Hepatocyte (in vitro differentiated cells): ENCODE measurements around the gene PDHX. TPM values are rescaled to one million over a fixed set of nuclear protein-coding genes. Genes with fewer than 3 reads are reported as not detected.

Experiments used
- DNase-seq: peaks from one replicate; pipeline ENCODE4 v3.0.0-alpha.2; 2016; ENCODE audit warnings: low spot score
- H2AFZ ChIP-seq: fragments of 200-600 bp; sonication (generic); 2 replicates; pipeline ENCODE4 v1.6.0; 2016; ENCODE audit warnings: antibody characterized with exemption, mild to moderate bottlenecking
- H3K27ac ChIP-seq: fragments of 200-600 bp; sonication (generic); 2 replicates; pipeline ENCODE4 v1.5.1; 2016; ENCODE audit warnings: mild to moderate bottlenecking
- H3K27me3 ChIP-seq: fragments of 200-600 bp; sonication (generic); 2 replicates; pipeline ENCODE4 v1.6.1; 2016
- H3K36me3 ChIP-seq: fragments of 200-600 bp; sonication (generic); replicated peaks from 2 replicates; pipeline ENCODE4 v1.5.1; 2016; ENCODE audit warnings: low read depth; ENCODE audit not compliant: insufficient read depth
- H3K4me1 ChIP-seq: fragments of 200-600 bp; sonication (generic); 2 replicates; pipeline ENCODE4 v1.5.1; 2016; ENCODE audit warnings: mild to moderate bottlenecking, moderate library complexity; ENCODE audit not compliant: insufficient read depth
- H3K4me2 ChIP-seq: fragments of 200-600 bp; sonication (generic); 2 replicates; pipeline ENCODE4 v1.6.0; 2016
- H3K4me3 ChIP-seq: fragments of 200-600 bp; sonication (generic); 2 replicates; pipeline ENCODE4 v1.5.1; 2016; ENCODE audit warnings: mild to moderate bottlenecking
- H3K79me2 ChIP-seq: fragments of 200-600 bp; sonication (generic); 2 replicates; pipeline ENCODE4 v1.6.0; 2017; ENCODE audit warnings: mild to moderate bottlenecking
- H3K9me2 ChIP-seq: fragments of 200-600 bp; sonication (generic); replicated peaks from 2 replicates; pipeline ENCODE4 v1.6.0; 2017; ENCODE audit warnings: mild to moderate bottlenecking; ENCODE audit not compliant: insufficient read depth
- H3K9me3 ChIP-seq: fragments of 200-600 bp; sonication (generic); 2 replicates; pipeline ENCODE4 v1.5.1; 2016; ENCODE audit warnings: low read depth, mild to moderate bottlenecking
- H4K20me1 ChIP-seq: fragments of 200-600 bp; sonication (generic); 2 replicates; pipeline ENCODE4 v1.6.0; 2016; ENCODE audit warnings: mild to moderate bottlenecking; ENCODE audit not compliant: insufficient read depth, poor library complexity, severe bottlenecking
- EZH2 ChIP-seq: fragments of 200-600 bp; sonication (generic); IDR thresholded peaks from 2 replicates; pipeline ENCODE4 v1.6.1; 2016; ENCODE audit warnings: antibody characterized with exemption, mild to moderate bottlenecking, borderline replicate concordance
- EZH2phosphoT487 ChIP-seq: fragments of 200-600 bp; sonication (generic); IDR thresholded peaks from one replicate; pipeline ENCODE4 v1.6.1; 2018; ENCODE audit warnings: antibody characterized with exemption, mild to moderate bottlenecking, low read depth, moderate library complexity; ENCODE audit not compliant: unreplicated experiment, severe bottlenecking
- WGBS: methylation state at CpG from one replicate; pipeline ENCODE4 v1.1.6; 2016; ENCODE audit warnings: low lambda C conversion rate; ENCODE audit errors: missing lambda C conversion rate; 5-methylcytosine and 5-hydroxymethylcytosine counted together
- polyA plus RNA-seq: library from polyadenylated mRNA; unstranded; fragments of >200 nt; fragmentation: Nextera tagmentation; extraction: Ambion mirVana; gene quantifications from 2 replicates; pipeline ENCODE4 v1.2.1, GENCODE V29; 2016
- total RNA-seq: library from RNA; depleted of rRNA; stranded (reverse); fragments of >200 nt; gene quantifications from 2 replicates; pipeline ENCODE4 v1.2.3, GENCODE V29; 2014
- TF ChIP-seq, protein P1 (sequence below): fragments of 200-600 bp; sonication (generic); IDR thresholded peaks from 2 replicates; pipeline ENCODE4 v1.5.1; 2016; ENCODE audit warnings: antibody characterized with exemption, mild to moderate bottlenecking; ENCODE audit not compliant: poor library complexity

The PDHX gene
- total and polyA plus RNA-seq, 2 experiments from 2014 or later: 44.8 to 46.8 TPM

- Histone ChIP-seq H3K4me1 (peaks cover 9% of the 10 kb centered on the region), H4K20me1 (no peaks in the 10 kb centered on the region), H3K9me3 (no peaks in the 10 kb centered on the region), H3K36me3 (no peaks in the 10 kb centered on the region), H2AFZ (no peak overlapping the region), H3K4me2 (no peak overlapping the region), H3K4me3 (no peak overlapping the region), H3K9me2 (no peaks in the 10 kb centered on the region), H3K79me2 (no peaks in the 10 kb centered on the region), H3K27ac (no peak overlapping the region), H3K27me3 (no peaks in the 10 kb centered on the region)
- WGBS: 76% methylated on average over 2 of the region's 2 CpGs
- no peak for DNase-seq
- TF ChIP-seq EZH2phosphoT487 (no peak), EZH2 (no peak)
- TF ChIP-seq, protein P1, sequence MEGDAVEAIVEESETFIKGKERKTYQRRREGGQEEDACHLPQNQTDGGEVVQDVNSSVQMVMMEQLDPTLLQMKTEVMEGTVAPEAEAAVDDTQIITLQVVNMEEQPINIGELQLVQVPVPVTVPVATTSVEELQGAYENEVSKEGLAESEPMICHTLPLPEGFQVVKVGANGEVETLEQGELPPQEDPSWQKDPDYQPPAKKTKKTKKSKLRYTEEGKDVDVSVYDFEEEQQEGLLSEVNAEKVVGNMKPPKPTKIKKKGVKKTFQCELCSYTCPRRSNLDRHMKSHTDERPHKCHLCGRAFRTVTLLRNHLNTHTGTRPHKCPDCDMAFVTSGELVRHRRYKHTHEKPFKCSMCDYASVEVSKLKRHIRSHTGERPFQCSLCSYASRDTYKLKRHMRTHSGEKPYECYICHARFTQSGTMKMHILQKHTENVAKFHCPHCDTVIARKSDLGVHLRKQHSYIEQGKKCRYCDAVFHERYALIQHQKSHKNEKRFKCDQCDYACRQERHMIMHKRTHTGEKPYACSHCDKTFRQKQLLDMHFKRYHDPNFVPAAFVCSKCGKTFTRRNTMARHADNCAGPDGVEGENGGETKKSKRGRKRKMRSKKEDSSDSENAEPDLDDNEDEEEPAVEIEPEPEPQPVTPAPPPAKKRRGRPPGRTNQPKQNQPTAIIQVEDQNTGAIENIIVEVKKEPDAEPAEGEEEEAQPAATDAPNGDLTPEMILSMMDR: no peak
These were observed 97.9 kb downstream of the PDHX start for GRCh38 chr11:35014346-35014745.

DNA sequence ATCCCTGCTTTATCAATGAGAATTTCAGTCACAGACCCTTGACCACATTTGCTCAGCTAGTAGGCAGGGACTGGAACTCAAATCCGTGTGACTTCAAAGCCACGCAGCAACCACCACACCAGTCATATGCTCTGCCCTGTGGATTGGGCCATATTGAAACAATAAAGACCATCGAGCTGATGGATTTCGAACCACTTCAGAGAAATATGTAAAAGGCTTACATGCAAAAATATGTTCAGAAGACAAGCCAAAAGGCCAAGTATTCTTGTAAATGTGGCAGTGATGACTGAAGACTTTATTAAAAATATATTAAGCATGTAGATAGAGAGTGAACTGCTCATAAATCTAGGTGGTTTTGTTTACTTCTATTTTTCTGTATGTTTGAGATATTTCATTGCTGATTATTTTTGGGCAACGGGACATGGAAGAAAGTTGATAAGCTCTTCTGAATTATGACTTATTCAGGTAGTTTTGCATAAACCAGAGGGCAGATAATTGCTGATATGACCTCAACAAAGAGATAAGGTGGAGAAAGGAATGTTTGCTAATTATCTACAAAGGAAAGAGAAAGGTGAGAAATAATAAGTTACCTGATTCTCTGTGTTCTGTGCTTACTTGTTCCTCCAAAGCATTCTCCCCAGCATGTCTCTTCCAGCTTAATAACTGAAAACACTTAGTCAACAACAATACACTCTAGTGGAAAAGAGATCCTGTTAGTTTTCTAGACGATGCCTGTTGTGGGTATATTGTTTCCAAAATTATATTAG, 99.4 kb downstream of the PDHX start:
- no peaks in the 10 kb centered on the region for H4K20me1 ChIP-seq
- H3K27ac ChIP-seq: no peak overlapping the region
- H3K9me2 ChIP-seq: no peaks in the 10 kb centered on the region
- H3K4me1 ChIP-seq: no peaks in the 10 kb centered on the region
- DNase-seq: no peak
- WGBS: 78% methylated on average over 6 of the region's 6 CpGs
- H3K27me3 ChIP-seq: no peaks in the 10 kb centered on the region
- no peak overlapping the region for H2AFZ ChIP-seq
- no peaks in the 10 kb centered on the region for H3K79me2 ChIP-seq
- H3K9me3 ChIP-seq: no peaks in the 10 kb centered on the region
- no peak overlapping the region for H3K4me2 ChIP-seq
- H3K36me3 ChIP-seq: no peaks in the 10 kb centered on the region
- TF ChIP-seq, protein P1: no peak
- TF ChIP-seq EZH2 (no peak), EZH2phosphoT487 (no peak)
- no peak overlapping the region for H3K4me3 ChIP-seq

DNA sequence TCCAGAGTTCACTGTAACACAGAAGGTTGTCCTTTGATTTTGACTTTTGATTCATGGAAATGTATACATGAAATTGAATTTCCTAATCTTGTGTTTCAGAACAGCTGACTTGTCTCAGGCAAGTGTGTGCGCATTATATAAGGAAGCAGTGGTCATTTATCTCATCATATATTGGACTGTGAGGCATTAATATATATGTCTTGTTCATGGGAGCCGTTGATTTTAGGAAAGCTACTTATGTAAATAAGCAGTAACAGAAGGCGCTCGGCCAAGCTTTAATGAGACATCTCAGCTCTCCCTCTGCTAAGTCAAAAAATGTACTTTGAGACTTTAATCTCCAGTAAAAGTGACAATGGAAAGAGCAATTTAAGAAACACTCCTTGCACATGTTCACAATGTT, 100.5 kb downstream of the PDHX start:
- Histone ChIP-seq H3K36me3 (no peaks in the 10 kb centered on the region), H2AFZ (no peak overlapping the region), H3K27me3 (no peaks in the 10 kb centered on the region), H3K9me3 (no peaks in the 10 kb centered on the region), H3K79me2 (no peaks in the 10 kb centered on the region), H3K9me2 (no peaks in the 10 kb centered on the region), H4K20me1 (no peaks in the 10 kb centered on the region), H3K4me3 (no peak overlapping the region), H3K4me1 (no peaks in the 10 kb centered on the region), H3K4me2 (no peak overlapping the region), H3K27ac (no peak overlapping the region)
- TF ChIP-seq EZH2 (no peak), EZH2phosphoT487 (no peak)
- TF ChIP-seq, protein P1: no peak
- 75% methylated on average over 4 of the region's 4 CpGs for WGBS
- DNase-seq: no peak
